Endothelial cell of umbilical vein (primary cell): Measurements from ENCODE around the gene FAAP100. TPM values are rescaled to one million over a fixed set of nuclear protein-coding genes. Genes with fewer than 3 reads are reported as not detected.

Experiments used
- BruUV-seq: library from RNA; stranded (reverse); fragments of 400-500 nt; replicated peaks from 2 replicates; lab custom pipeline; 2021; lab: Mats Ljungman, UMichigan
- CTCF ChIA-PET: fragments of 300-600, 350-600 bp; sonication (Branson Sonifier 250); formaldehyde crosslinking; loops from one replicate; lab custom pipeline; 2021; ENCODE audit warnings: antibody characterized with exemption, inconsistent platforms; lab: Charles Lee
- POLR2A ChIA-PET: fragments of 300-600, 350-600 bp; sonication (Branson Sonifier 250); formaldehyde crosslinking; loops from one replicate; lab custom pipeline; 2021; ENCODE audit warnings: antibody characterized with exemption, inconsistent platforms; lab: Charles Lee
- DNase-seq: peaks from one replicate; pipeline ENCODE4 v3.0.0-alpha.2; 2011; ENCODE audit warnings: low read depth, low spot score
- FAIRE-seq: peaks from 2 replicates; lab custom pipeline; 2011; peaks lifted over from hg19 to GRCh38; lab: Jason Lieb, UNC
- H2AFZ ChIP-seq: 2 replicates; pipeline ENCODE4 v1.6.0; 2012; ENCODE audit warnings: low read depth, low read length, control low read depth, inconsistent platforms
- H3K27ac ChIP-seq: 2 replicates; pipeline ENCODE4 v1.5.1; 2011; ENCODE audit warnings: low read depth, mild to moderate bottlenecking, control low read depth, low read length, moderate library complexity; ENCODE audit not compliant: insufficient read depth
- H3K27me3 ChIP-seq, 2 experiments: 2 replicates each; pipeline versions ENCODE4 v1.6.0 to v1.6.1; 2011; ENCODE audit warnings: low read length in 2 of 2, mixed read lengths in 1 of 2; ENCODE audit not compliant: control insufficient read depth in 2 of 2, insufficient read depth in 2 of 2
- H3K36me3 ChIP-seq, 2 experiments: 2 replicates in 1 of 2; 3 replicates in 1 of 2; pipeline ENCODE4 v1.5.1; 2011; ENCODE audit warnings: low read length in 2 of 2, mild to moderate bottlenecking in 1 of 2, moderate library complexity in 1 of 2; ENCODE audit not compliant: control insufficient read depth in 2 of 2, insufficient read depth in 2 of 2; ENCODE audit errors: extremely low read depth in 1 of 2
- H3K4me1 ChIP-seq: 3 replicates; pipeline ENCODE4 v1.5.1; 2011; ENCODE audit warnings: mild to moderate bottlenecking, low read length; ENCODE audit not compliant: control insufficient read depth, insufficient read depth; ENCODE audit errors: extremely low read depth
- H3K4me2 ChIP-seq: 2 replicates; pipeline ENCODE4 v1.6.1; 2011; ENCODE audit warnings: low read length, control low read depth, mixed read lengths; ENCODE audit not compliant: insufficient read depth
- H3K4me3 ChIP-seq, 3 experiments: fragments of 200-600 bp in 1 of 3; sonication (generic), shearing (Covaris generic) in 1 of 3; replicated peaks in 1 of 3; 2 replicates each; pipeline ENCODE4 v1.5.1; 2011 to 2016; ENCODE audit warnings: control low read depth in 3 of 3, low read length in 3 of 3, mild to moderate bottlenecking in 2 of 3, inconsistent platforms in 1 of 3, low read depth in 1 of 3, moderate library complexity in 1 of 3; ENCODE audit not compliant: insufficient read depth in 1 of 3
- H3K79me2 ChIP-seq: 2 replicates; pipeline ENCODE4 v1.6.0; 2012; ENCODE audit warnings: low read length, inconsistent platforms; ENCODE audit not compliant: control insufficient read depth, insufficient read depth
- H3K9ac ChIP-seq: replicated peaks from 2 replicates; pipeline ENCODE3; 2011; ENCODE audit warnings: low read length, control low read depth; ENCODE audit not compliant: insufficient read depth; ENCODE audit errors: extremely low read depth
- H3K9me1 ChIP-seq: replicated peaks from 3 replicates; pipeline ENCODE4 v1.6.0; 2011; ENCODE audit warnings: mild to moderate bottlenecking, low read length; ENCODE audit not compliant: control insufficient read depth, insufficient read depth; ENCODE audit errors: extremely low read depth
- H3K9me3 ChIP-seq: replicated peaks from 2 replicates; pipeline ENCODE4 v1.5.1; 2012; ENCODE audit warnings: low read length, inconsistent platforms; ENCODE audit not compliant: control insufficient read depth, insufficient read depth
- H4K20me1 ChIP-seq: replicated peaks from 2 replicates; pipeline ENCODE3; 2011; ENCODE audit warnings: mild to moderate bottlenecking, low read length; ENCODE audit not compliant: control insufficient read depth, insufficient read depth; ENCODE audit errors: extremely low read depth
- CTCF ChIP-seq, 2 donors: IDR thresholded peaks; 1 replicate in 1 of 2; 2 replicates in 1 of 2; pipeline ENCODE4 v1.5.1; 2011; ENCODE audit warnings: low read length in 2 of 2, mild to moderate bottlenecking in 2 of 2, moderate library complexity in 2 of 2, control low read depth in 1 of 2, inconsistent platforms in 1 of 2, low read depth in 1 of 2; ENCODE audit not compliant: insufficient read depth in 1 of 2; ENCODE audit errors: extremely low read depth in 1 of 2
- EZH2 ChIP-seq: IDR thresholded peaks from 2 replicates; pipeline ENCODE4 v1.6.1; 2012; ENCODE audit warnings: borderline replicate concordance, low read depth, mild to moderate bottlenecking, moderate library complexity, low read length, inconsistent platforms; ENCODE audit not compliant: severe bottlenecking
- FOS ChIP-seq: IDR thresholded peaks from 2 replicates; pipeline ENCODE4 v1.6.1; 2011; ENCODE audit warnings: mild to moderate bottlenecking, low read length, moderate library complexity, borderline replicate concordance; ENCODE audit not compliant: insufficient read depth
- GATA2 ChIP-seq: IDR thresholded peaks from 2 replicates; pipeline ENCODE4 v1.7.0; 2011; ENCODE audit warnings: low read depth, mild to moderate bottlenecking, moderate library complexity, mixed read lengths, low read length; ENCODE audit not compliant: insufficient read length, insufficient read depth
- JUN ChIP-seq: IDR thresholded peaks from 2 replicates; pipeline ENCODE4 v1.6.1; 2011; ENCODE audit warnings: borderline replicate concordance, low read depth; ENCODE audit not compliant: insufficient read length, insufficient read depth
- MAX ChIP-seq: IDR thresholded peaks from 2 replicates; pipeline ENCODE4 v1.6.1; 2011; ENCODE audit not compliant: insufficient read depth, insufficient read length
- MYC ChIP-seq: IDR thresholded peaks from one replicate; pipeline ENCODE4 v1.6.1; 2011; ENCODE audit warnings: mild to moderate bottlenecking, low read depth, low read length
- POLR2A ChIP-seq: IDR thresholded peaks from 2 replicates; pipeline ENCODE4 v1.6.1; 2012; ENCODE audit warnings: low read depth, mild to moderate bottlenecking, control low read depth, low read length
- POLR2AphosphoS5 ChIP-seq: IDR thresholded peaks from 2 replicates; pipeline ENCODE4 v1.6.1; 2012; ENCODE audit warnings: low read depth, mild to moderate bottlenecking, control low read depth, low read length, moderate library complexity; ENCODE audit not compliant: insufficient read depth
- dilution Hi-C: fragments of 300-500 bp; cut with MboI; formaldehyde crosslinking; loops from one replicate; pipeline ENCODE4 v1.15.0; 2019; ENCODE audit warnings: low sequenced_read_pairs; ENCODE audit not compliant: extremely low pct_ligation_motif_present
- intact Hi-C: fragments of 100-400 bp; cut with micrococcal nuclease; formaldehyde crosslinking; loops from one replicate; pipeline ENCODE4 v1.10.0; 2022
- polyA plus RNA-seq, 4 experiments: library from polyadenylated mRNA; depleted of rRNA in 3 of 4; stranded (reverse) in 3 of 4; unstranded in 1 of 4; fragments of >200 nt; gene quantifications; 2 replicates each; pipeline versions ENCODE4 v1.2.1 to v1.2.3, GENCODE V29; 2011 to 2012; ENCODE audit warnings: missing spikeins in 1 of 4
- total RNA-seq: library from RNA; stranded (reverse); gene quantifications from 2 replicates; pipeline ENCODE4 v1.2.3, GENCODE V29; 2021

FAAP100 gene
- total and polyA plus RNA-seq, 2 donors (not counting 3 experiments of a cell fraction or from before 2014, with no cell fraction given): 35.4 to 54.3 TPM

GRCh38 chr17:81549031-81549557 is 3.1 kb downstream of the FAAP100 start:
- Histone ChIP-seq H3K4me2 (no peak overlapping the region), H4K20me1 (no peaks in the 10 kb centered on the region), H3K27ac (no peak overlapping the region), H3K9me1 (no peaks in the 10 kb centered on the region), H3K4me1 (peaks cover 23% of the 10 kb centered on the region), H3K27me3 (no peaks in the 10 kb centered on the region), H3K79me2 (peaks cover 33% of the 10 kb centered on the region), H3K9me3 (no peaks in the 10 kb centered on the region), H3K36me3 (peaks cover 7 to 51% of the 10 kb centered on the region in 2 experiments), H3K4me3 (no peak overlapping the region), H3K9ac (no peak overlapping the region), H2AFZ (no peak overlapping the region)
- CTCF ChIA-PET: interaction anchor here (1.2 kb wide), 1 partner anchor 52 kb away, joined by 4 read pairs; no protein-coding TSS in a partner anchor
- DNase-seq (no peak), FAIRE-seq (no peak)
- POLR2A ChIA-PET: no interaction called here
- no TSS peak for BruUV-seq
- TF ChIP-seq EZH2 (no peak), FOS (no peak), POLR2AphosphoS5 (no peak), MYC (no peak), CTCF (IDR thresholded peaks at IDR 0.05; ENCODE audit: extremely low read depth in 1 of 2, insufficient read depth in 1 of 2, low read depth in 1 of 2, low read length in 2 of 2) (no peak), MAX (no peak), POLR2A (no peak), JUN (no peak), GATA2 (no peak)
- dilution Hi-C loops (no loop called here), intact Hi-C loops (no loop called here)
